NCI-H1417 (cell line): ENCODE results near the gene WDR74.
"Not testable (repeated sequence)": the region's sequence is repeated elsewhere in the genome, so short reads cannot be mapped to it uniquely, and the experiment has no call there.

Experiments used
- DNase-seq, 3 experiments: peaks; one replicate each; lab custom pipeline; 2025; lab: John Stamatoyannopoulos, UW

The WDR74 gene

DNA sequence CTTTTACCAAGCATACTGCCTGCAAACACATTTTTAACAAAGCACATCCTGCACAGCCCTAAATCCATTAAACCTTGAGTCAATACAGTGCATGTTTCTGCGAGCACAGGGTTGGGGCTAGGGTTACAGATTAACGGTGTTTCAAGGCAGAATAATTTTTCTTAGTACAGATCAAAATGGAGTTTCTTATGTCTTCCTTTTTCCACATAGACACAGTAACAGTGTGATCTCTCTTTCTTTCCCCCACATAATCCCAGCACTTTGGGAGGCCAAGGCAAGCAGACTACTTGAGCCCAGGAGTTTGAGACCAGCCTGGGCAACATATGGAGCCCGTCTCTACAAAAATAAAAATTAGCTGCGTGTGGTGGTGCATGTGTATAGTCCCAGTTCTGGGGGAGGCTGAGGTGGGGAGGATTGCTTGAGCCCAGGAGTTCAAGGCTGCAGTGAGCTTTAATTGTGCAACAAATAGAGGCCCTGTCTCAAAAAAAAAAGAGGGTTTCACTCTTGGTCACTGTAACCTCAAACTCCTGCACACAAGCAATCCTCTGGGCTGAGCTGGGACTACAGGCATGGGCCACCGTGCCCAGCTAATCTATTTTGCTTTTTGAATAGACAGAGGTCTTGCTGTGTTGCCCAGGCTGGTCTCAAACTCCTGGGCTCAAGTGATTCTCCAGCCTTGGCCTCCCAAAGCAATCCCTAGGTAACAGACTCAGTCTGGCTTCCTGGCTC lies 21.6 kb upstream of the WDR74 start:
- no peak for DNase-seq

DNA sequence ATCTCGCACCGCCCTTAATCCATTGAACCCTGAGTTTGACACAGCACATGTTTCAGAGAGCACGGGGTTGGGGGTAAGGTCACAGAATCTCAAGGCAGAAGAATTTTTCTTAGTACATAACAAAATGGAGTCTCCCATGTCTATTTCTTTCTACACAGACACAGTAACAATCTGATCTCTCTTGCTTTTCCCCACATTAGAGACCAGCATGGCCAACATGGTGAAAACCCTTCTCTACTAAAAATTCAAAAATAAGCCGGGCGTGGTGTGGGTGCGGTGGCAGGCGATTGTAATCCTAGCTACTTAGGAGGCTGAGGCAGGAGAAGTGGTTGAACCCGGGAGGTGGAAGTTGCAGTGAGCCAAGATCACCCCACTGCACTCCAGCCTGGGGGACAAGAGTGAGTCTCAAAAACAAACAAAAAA lies 19.9 kb upstream of the WDR74 start:
- not testable (repeated sequence) for DNase-seq

GRCh38 chr11:62858201-62858600 lies 18.8 kb upstream of the WDR74 start:
- no peak for DNase-seq

DNA sequence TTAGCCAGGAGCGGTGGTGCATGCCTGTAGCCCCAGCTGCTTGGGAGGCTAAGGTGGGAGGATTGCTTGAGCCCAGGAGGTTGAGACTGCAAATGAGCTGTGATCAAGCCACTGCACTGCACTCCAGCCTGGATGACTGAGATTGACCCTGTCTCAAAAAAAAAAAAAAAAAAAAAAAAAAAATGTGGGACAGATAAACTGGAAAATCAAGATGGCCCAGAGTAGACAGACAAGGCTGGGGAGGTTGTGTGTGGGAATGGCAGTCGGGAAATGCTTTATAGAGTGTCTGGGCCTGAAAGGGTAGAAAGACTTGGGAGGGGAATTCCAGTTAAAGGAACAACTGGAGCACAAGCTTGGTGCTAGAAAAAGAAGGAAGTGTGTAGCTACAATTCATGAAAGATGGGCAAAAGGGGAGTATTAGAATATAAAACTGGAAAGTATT lies 18.2 kb upstream of the WDR74 start:
- DNase-seq: no peak

DNA sequence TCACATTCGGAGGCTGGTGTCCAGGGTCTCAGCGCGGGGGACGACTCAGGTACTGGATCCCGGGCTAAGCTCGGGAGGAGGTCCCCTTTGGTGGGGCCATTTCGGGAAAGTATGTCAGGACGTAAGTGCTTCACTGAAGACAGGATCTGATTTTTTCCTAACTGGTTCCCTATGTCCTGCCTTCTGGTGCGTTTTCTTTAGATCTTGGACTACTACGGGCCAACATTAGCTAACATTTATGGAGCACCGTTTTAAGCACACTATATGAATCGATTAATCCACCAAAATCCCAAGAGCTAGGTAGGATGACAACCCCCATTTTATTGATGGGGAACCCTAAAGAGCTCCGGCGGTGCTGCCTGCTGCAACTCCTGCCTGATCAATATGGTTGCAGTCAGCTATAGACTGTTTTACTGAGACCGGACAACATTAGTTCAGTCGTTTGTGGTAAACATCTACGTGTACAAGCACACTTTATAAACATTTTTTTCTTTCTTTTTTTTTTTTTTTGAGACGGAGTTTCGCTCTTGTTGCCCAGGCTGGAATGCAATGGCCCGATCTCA lies 17.0 kb upstream of the WDR74 start:
- no peak for DNase-seq

DNA sequence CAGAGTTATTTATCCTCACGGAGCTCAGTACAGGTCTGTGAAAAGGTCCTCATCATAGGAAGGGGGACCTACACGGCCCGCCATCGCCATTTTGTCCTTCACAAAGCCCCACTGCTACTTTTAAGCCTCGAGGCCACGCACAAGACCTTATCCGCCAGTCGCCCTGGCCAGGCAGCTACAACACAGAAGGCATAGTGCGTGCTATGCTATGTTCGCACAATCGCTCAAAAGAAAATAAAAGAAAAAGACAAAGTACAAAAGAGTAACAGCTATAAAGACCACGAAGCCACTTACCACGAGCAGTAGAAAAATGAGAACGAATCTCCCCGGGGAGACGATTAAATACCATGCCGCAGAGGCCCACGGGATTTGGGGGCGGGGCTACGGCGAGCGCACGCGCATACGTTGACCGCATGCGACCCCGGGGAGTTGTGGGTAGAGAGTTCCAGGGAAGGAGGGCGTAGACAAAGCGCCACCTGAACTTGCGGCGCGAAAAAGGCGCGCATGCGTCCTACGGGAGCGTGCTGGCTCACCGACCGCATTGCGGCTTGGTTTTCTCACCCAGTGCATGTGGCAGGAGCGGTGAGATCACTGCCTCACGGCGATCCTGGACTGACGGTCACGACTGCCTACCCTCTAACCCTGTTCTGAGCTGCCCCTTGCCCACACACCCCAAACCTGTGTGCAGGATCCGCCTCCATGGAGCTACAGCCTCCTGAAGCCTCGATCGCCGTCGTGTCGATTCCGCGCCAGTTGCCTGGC lies 16.4 kb upstream of the WDR74 start:
- peak; percentile 98 to 99 (median 98) for DNase-seq

DNA sequence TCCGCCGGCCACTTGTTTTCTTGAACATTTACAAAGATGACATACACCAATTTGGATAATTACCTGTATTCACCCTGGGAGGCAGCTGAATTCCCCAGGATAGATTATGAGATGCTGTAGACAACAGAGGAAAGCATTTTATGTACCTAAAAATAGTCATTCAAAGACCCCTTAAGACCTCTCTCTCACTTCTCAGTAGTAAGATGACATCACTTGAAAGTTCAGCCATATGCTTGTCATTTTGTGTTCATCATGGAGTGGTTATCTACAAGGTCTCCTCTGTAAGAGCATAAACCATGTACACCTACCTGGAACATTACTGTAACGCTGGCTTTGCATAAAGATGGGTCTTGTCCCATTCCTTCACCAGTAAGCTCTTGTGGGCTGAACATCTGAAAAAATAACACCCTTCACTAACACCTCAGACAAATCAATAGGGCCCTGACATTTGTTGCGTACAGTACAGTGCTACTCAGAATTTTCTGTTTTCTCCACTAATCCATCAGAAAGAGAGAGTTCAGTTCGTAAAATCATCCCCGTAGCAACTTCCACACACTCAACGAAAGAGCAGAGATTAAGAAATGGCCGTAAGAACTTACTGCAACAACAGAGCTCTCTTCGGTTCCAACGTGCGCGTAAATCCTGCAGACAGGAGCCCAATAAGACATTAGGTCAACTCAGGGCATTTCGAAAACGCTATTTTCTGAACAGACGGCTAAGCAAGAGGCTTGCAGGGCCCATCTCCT lies 15.6 kb upstream of the WDR74 start:
- DNase-seq: peak in 1 of 3 experiments; percentile 54

GRCh38 chr11:62854013-62854824 lies 14.8 kb upstream of the WDR74 start:
- DNase-seq: no peak

GRCh38 chr11:62853279-62853965 lies 14.0 kb upstream of the WDR74 start:
- no peak for DNase-seq

DNA sequence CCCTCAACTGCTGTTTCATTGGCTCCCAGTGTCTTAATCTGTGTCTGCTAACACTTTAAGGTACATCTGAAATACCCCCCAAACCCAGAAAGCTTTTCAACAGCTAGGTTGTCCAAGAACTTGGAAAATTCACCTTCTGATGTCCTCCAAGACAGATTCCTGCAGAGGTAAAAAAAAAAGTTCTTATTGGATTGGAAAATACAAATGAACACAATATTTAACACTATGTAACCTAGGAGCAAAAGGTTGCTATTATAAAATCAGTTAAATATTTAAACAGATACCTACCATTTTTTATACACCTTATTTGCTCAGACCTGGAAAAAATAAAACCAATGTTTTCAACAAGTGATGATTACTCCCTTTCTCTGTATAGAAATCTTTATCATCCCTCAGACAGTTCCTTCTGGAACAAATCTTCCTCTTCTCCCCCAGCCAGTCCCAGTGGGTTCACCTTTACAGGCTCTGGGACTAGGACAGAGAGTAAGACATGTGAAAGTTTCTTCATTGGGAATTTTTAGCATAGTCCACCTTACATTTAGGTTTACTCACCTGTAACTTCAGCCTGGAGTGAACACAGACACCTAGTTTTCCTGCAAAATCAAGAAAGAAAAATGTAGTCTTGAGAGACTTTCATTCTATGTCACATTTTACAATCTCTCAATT lies 13.3 kb upstream of the WDR74 start:
- DNase-seq: peak in 1 of 3 experiments; percentile 50

- peak in 1 of 3 experiments; percentile 50 for DNase-seq
These were observed 12.6 kb upstream of the WDR74 start for GRCh38 chr11:62851807-62852522.

DNA sequence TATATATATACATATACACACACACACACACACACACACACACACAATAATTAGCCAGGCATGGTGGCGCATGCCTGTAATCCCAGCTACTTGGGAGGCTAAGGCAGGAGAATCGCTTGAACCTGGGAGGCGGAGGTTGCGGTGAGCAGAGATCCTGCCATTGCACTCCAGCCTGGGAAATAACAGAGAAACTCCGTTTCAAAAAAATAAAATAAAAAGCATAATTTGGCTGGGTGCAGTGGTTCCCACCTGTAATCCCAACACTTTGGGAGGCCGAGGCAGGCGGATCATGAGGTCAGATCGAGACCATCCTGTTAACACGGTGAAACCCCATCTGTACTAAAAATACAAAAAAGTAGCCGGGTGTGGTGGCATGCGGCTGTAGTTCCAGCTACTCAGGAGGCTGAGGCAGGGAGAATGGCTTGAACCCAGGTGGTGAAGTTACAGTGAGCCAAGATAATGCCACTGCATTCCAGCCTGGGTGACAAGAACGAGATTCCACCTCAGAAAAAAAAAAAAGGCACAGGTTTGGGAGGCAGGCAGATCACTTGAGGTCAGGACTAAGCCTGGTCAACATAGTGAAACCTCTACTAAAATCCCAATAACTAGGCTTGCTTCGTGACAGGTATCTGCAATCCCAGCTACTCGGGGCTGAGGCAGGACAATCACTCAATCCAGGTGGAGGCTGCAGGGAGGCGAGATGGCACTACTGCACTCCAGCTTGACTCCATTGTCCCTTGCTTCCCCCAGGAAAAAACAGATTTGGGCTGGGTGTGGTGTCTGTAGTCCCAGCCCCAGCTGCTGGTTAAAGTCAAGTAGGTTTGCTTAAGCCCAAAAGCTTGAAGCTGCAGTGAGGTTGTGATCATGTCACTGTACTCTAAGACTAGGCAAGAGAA lies 11.8 kb upstream of the WDR74 start:
- peak in 2 of 3 experiments; percentile 38 to 47 for DNase-seq

DNA sequence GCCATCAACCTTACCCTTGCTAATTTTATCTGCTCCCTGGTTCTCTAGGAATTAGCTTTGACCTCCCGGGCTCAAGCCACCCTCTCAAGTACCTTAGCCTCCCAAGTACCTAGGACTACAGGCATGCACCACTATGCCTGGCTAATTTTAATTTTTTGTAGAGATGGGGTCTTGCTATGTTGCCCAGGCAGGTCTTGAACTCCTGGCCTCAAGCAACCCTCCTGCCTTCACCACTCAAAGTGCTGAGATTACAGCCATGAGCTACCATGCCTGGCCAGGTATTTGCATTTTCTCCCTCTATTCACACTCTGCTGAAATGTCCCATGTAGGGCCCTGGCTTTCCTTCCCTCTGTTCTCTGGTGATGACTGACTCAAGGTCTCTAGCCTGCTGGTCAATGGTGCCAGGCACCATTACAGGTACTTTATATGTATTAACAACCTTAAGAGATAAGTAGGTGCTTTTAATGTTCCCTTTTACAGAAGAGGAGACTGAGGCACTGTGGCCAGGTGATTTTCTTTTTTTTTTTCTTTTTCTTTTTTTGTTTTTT lies 8.5 kb upstream of the WDR74 start:
- no peak for DNase-seq

- DNase-seq: no peak
These were observed 6.8 kb upstream of the WDR74 start for GRCh38 chr11:62846177-62846576.

DNA sequence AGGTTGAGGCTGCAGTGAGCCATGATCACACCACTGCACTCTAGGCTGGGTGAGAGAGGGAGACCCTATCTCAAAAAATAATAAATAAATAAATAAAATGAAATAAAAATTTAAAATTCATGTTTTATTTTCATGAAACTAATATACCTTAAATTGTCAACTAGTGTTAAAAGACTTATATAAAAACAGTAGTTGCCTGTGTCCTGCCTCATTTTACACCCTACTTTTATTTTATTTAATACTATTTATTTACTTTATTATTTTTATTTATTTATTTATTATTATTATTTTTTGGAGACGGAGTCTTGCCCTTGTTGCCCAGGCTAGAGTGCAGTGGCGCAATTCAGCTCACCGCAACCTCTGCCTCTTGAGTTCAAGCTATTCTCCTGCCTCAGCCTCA lies 4.8 kb upstream of the WDR74 start:
- DNase-seq: no peak

DNA sequence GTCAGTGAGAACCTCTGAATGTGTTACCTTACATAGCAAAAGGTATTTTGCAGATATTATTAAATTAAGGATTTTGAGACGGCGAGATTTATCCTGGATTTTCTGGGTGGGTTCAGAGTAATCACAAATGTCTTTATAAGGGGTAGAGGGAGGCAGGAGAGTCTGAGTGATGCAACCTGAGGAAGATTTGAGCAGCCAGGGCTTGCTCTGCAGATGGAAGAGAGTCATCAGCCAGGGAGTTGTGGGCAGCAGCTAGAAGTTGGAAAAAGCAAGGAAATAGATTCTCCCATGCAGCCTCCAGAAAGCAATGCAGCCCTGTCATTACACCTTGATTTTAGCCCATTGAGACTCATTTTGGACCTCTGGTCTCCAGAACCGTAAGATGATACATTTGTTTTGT lies 4.1 kb upstream of the WDR74 start:
- DNase-seq: no peak

DNA sequence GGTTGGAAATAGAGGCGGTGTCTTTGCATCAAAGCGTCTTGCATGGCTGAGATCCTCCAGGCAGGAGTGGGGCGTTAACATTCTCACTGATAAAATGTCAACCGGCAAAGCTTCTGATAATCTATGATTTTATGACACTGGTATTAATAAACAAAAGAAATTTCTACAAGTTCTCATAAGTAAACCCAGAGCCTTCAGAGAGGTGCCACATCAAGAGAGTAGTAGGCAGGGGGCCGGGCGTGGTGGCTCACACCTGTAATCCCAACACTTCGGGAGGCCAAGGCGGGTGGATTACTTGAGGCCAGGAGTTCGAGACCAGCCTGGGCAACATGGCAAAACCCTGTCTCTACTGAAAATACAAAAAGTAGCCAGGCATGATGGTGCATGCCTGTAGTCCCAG lies 3.5 kb upstream of the WDR74 start:
- not testable (repeated sequence) for DNase-seq

DNA sequence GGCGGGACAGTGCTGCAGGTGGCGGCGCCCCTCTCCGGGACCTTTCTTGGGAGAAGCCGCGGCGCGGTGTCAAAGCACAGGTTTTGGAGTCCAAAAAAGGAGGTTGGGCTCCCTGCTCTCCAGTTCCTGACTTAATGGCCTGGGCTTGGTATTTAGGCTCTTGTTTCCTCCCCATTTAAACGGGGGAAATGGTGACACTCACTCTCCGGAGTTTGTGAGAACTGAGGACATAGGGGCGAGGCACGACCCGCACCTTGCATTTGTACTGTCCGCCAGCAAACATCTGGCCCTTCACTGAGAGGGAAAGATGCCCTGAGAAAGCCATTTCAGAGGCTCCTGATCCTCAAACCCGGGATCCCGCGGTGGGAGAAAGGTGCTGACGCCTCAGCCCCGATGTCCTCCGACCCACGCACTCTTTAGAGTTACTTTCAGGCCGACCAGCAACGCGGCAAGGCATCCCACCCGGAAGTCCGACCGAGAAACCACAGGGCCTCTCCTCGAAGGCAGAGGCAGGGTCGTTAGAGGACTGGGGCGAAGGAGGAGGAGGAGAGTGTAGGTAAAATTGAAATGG lies 2.9 kb upstream of the WDR74 start:
- DNase-seq: peak in 1 of 3 experiments; percentile 79
